ENCODE results near the gene TRAPPC2L. TPM values are rescaled to one million over a fixed set of nuclear protein-coding genes. Genes with fewer than 3 reads are reported as not detected.

The TRAPPC2L gene
- polyA plus RNA-seq, 3 donors from 2014 or later: 101 to 138 (median 113) TPM

GRCh38 chr16:88875703-88876234 lies 18.8 kb downstream of the TRAPPC2L start:
- H3K4me1 Mint-ChIP-seq: peaks cover 0 to 1% of the 10 kb centered on the region in 2 donors
- DNase-seq: no peak
- no peaks in the 10 kb centered on the region for H3K36me3 Mint-ChIP-seq
- peaks cover 0 to 3% (median 1%) of the 10 kb centered on the region in 3 donors for H3K27me3 Mint-ChIP-seq (ENCODE audit: low read depth in 3 of 3)
- peak overlapping the region in 1 of 6 donors; percentile 75 for H3K27ac Mint-ChIP-seq
- H3K4me3 Mint-ChIP-seq: no peak overlapping the region
- no peaks in the 10 kb centered on the region for H3K9me3 Mint-ChIP-seq

- peaks cover 0 to 1% (median 0%) of the 10 kb centered on the region in 3 donors for H3K27me3 Mint-ChIP-seq (ENCODE audit: low read depth in 3 of 3)
- peaks cover 0 to under 1% of the 10 kb centered on the region in 2 donors for H3K4me1 Mint-ChIP-seq
- H3K4me3 Mint-ChIP-seq: no peak overlapping the region
- no peaks in the 10 kb centered on the region for H3K36me3 Mint-ChIP-seq
- H3K27ac Mint-ChIP-seq: no peak overlapping the region
- no peak for DNase-seq
- no peaks in the 10 kb centered on the region for H3K9me3 Mint-ChIP-seq
Observed at GRCh38 chr16:88876942-88877526, 20.1 kb downstream of the TRAPPC2L start.

- H3K4me3 Mint-ChIP-seq: no peak overlapping the region
- no peak for DNase-seq
- H3K27ac Mint-ChIP-seq: no peak overlapping the region
- peaks cover 0 to 1% (median 0%) of the 10 kb centered on the region in 3 donors for H3K27me3 Mint-ChIP-seq (ENCODE audit: low read depth in 3 of 3)
- no peaks in the 10 kb centered on the region for H3K36me3 Mint-ChIP-seq
- H3K9me3 Mint-ChIP-seq: no peaks in the 10 kb centered on the region
- H3K4me1 Mint-ChIP-seq: peaks cover 0 to 3% of the 10 kb centered on the region in 2 donors
Observed at GRCh38 chr16:88877564-88878289, 20.8 kb downstream of the TRAPPC2L start.

- Mint-ChIP-seq H3K9me3 (no peaks in the 10 kb centered on the region), H3K36me3 (no peaks in the 10 kb centered on the region), H3K4me3 (no peak overlapping the region), H3K4me1 (peaks cover 0 to 3% of the 10 kb centered on the region in 2 donors), H3K27me3 (ENCODE audit: low read depth in 3 of 3) (peaks cover 0 to 1% (median 0%) of the 10 kb centered on the region in 3 donors), H3K27ac (no peak overlapping the region)
- no peak for DNase-seq
Observed at GRCh38 chr16:88878356-88878755, 21.4 kb downstream of the TRAPPC2L start.

- H3K4me3 Mint-ChIP-seq: no peak overlapping the region
- peaks cover 0 to 1% (median 0%) of the 10 kb centered on the region in 3 donors for H3K27me3 Mint-ChIP-seq (ENCODE audit: low read depth in 3 of 3)
- H3K27ac Mint-ChIP-seq: no peak overlapping the region
- no peaks in the 10 kb centered on the region for H3K9me3 Mint-ChIP-seq
- no peaks in the 10 kb centered on the region for H3K36me3 Mint-ChIP-seq
- DNase-seq: no peak
- H3K4me1 Mint-ChIP-seq: peaks cover 0 to 3% of the 10 kb centered on the region in 2 donors
Observed at GRCh38 chr16:88878967-88879787, 22.2 kb downstream of the TRAPPC2L start.

- peaks cover 0 to 1% (median 0%) of the 10 kb centered on the region in 3 donors for H3K27me3 Mint-ChIP-seq (ENCODE audit: low read depth in 3 of 3)
- no peaks in the 10 kb centered on the region for H3K9me3 Mint-ChIP-seq
- H3K36me3 Mint-ChIP-seq: no peaks in the 10 kb centered on the region
- no peak overlapping the region for H3K4me3 Mint-ChIP-seq
- H3K4me1 Mint-ChIP-seq: peaks cover 0 to 3% of the 10 kb centered on the region in 2 donors
- DNase-seq: no peak
- H3K27ac Mint-ChIP-seq: no peak overlapping the region
Observed at GRCh38 chr16:88879788-88880055, 22.8 kb downstream of the TRAPPC2L start.

- H3K27ac Mint-ChIP-seq: no peak overlapping the region
- H3K4me1 Mint-ChIP-seq: peaks cover 0 to 3% of the 10 kb centered on the region in 2 donors
- no peak overlapping the region for H3K4me3 Mint-ChIP-seq
Observed at GRCh38 chr16:88880226-88881006, 23.5 kb downstream of the TRAPPC2L start.

GRCh38 chr16:88881007-88881615 lies 24.2 kb downstream of the TRAPPC2L start:
- H3K4me3 Mint-ChIP-seq: no peak overlapping the region
- no peak overlapping the region for H3K27ac Mint-ChIP-seq
- no peaks in the 10 kb centered on the region for H3K36me3 Mint-ChIP-seq

More at GRCh38 chr16:88880226-88881006, 23.5 kb downstream of the TRAPPC2L start:
- Mint-ChIP-seq H3K9me3 (no peaks in the 10 kb centered on the region), H3K36me3 (no peaks in the 10 kb centered on the region), H3K27me3 (ENCODE audit: low read depth in 3 of 3) (peaks cover 0 to 1% (median 0%) of the 10 kb centered on the region in 3 donors)
- no peak for DNase-seq

GRCh38 chr16:88881675-88882357 lies 24.9 kb downstream of the TRAPPC2L start:
- H3K27ac Mint-ChIP-seq: no peak overlapping the region
- H3K4me3 Mint-ChIP-seq: no peak overlapping the region
- peaks cover 0 to 3% of the 10 kb centered on the region in 2 donors for H3K4me1 Mint-ChIP-seq
- no peaks in the 10 kb centered on the region for H3K27me3 Mint-ChIP-seq (ENCODE audit: low read depth in 3 of 3)
- H3K36me3 Mint-ChIP-seq: no peaks in the 10 kb centered on the region
- DNase-seq: no peak
- H3K9me3 Mint-ChIP-seq: no peaks in the 10 kb centered on the region

More at GRCh38 chr16:88881007-88881615, 24.2 kb downstream of the TRAPPC2L start:
- H3K4me1 Mint-ChIP-seq: peaks cover 0 to 3% of the 10 kb centered on the region in 2 donors
- DNase-seq: no peak
- peaks cover 0 to 1% (median 0%) of the 10 kb centered on the region in 3 donors for H3K27me3 Mint-ChIP-seq (ENCODE audit: low read depth in 3 of 3)
- no peaks in the 10 kb centered on the region for H3K9me3 Mint-ChIP-seq

GRCh38 chr16:88882358-88883030 lies 25.6 kb downstream of the TRAPPC2L start:
- Mint-ChIP-seq H3K4me3 (no peak overlapping the region), H3K4me1 (peaks cover 0 to 3% of the 10 kb centered on the region in 2 donors), H3K36me3 (no peaks in the 10 kb centered on the region), H3K27ac (no peak overlapping the region), H3K27me3 (ENCODE audit: low read depth in 3 of 3) (no peaks in the 10 kb centered on the region), H3K9me3 (no peaks in the 10 kb centered on the region)
- no peak for DNase-seq

- no peaks in the 10 kb centered on the region for H3K27me3 Mint-ChIP-seq (ENCODE audit: low read depth in 3 of 3)
- H3K9me3 Mint-ChIP-seq: no peaks in the 10 kb centered on the region
- no peaks in the 10 kb centered on the region for H3K36me3 Mint-ChIP-seq
- no peak for DNase-seq
- peaks cover 0 to 3% of the 10 kb centered on the region in 2 donors for H3K4me1 Mint-ChIP-seq
- no peak overlapping the region for H3K4me3 Mint-ChIP-seq
- H3K27ac Mint-ChIP-seq: no peak overlapping the region
Observed at GRCh38 chr16:88883117-88883895, 26.4 kb downstream of the TRAPPC2L start.

All from immature natural killer cell (primary cell).